Astrocyte (in vitro differentiated cells and primary cell): ENCODE measurements around the gene CDR2L.

ENCODE experiments used
- CTCF ChIP-seq: IDR thresholded peaks from 2 replicates; pipeline ENCODE4 v1.5.1; 2011; ENCODE audit warnings: low read depth, mild to moderate bottlenecking, inconsistent platforms, low read length, moderate library complexity; ENCODE audit not compliant: insufficient read depth
- EZH2 ChIP-seq: IDR thresholded peaks from 2 replicates; pipeline ENCODE4 v1.6.1; 2012; ENCODE audit warnings: mild to moderate bottlenecking, low read length, inconsistent platforms; ENCODE audit not compliant: insufficient read depth

- no peak for TF ChIP-seq CTCF
- TF ChIP-seq EZH2: no peak
Measured at GRCh38 chr17:75024686-75025397, 37.4 kb downstream of the CDR2L start.
